Left ventricle myocardium inferior (tissue), 1 donor: ENCODE data around the gene ANAPC10. TPM values are rescaled to one million over a fixed set of nuclear protein-coding genes. Genes with fewer than 3 reads are reported as not detected.

ENCODE experiments used
- DNase-seq: peaks from one replicate; pipeline ENCODE4 v3.0.0-alpha.2; 2020
- H3K27ac ChIP-seq: fragments of 200-600 bp; replicated peaks from 2 replicates; pipeline ENCODE4 v1.8.0; 2021
- H3K27me3 ChIP-seq: fragments of 200-600 bp; 2 replicates; pipeline ENCODE4 v1.8.0; 2021; ENCODE audit warnings: low read depth
- H3K36me3 ChIP-seq: fragments of 200-600 bp; 2 replicates; pipeline ENCODE4 v1.8.0; 2021
- H3K4me1 ChIP-seq: fragments of 200-600 bp; 2 replicates; pipeline ENCODE4 v1.8.0; 2021
- H3K4me3 ChIP-seq: fragments of 200-600 bp; 2 replicates; pipeline ENCODE4 v1.8.0; 2021; ENCODE audit warnings: mild to moderate bottlenecking, moderate library complexity
- H3K9me3 ChIP-seq: fragments of 200-600 bp; replicated peaks from 2 replicates; pipeline ENCODE4 v1.8.0; 2021
- CTCF ChIP-seq: fragments of 200-600 bp; IDR thresholded peaks from 2 replicates; pipeline ENCODE4 v1.8.0; 2021; ENCODE audit warnings: antibody characterized with exemption, mild to moderate bottlenecking, borderline replicate concordance
- intact Hi-C: fragments of 100-400 bp; cut with micrococcal nuclease; formaldehyde crosslinking; loops from one replicate; pipeline ENCODE4 v1.11.0; 2022
- total RNA-seq: library from RNA; stranded (reverse); fragmentation: NEBNext Ultra II Directional; extraction: Animal tissue kit (Norgen Biotek cat#: 25700); gene quantifications from one replicate; pipeline ENCODE4 v1.2.1, GENCODE V29; 2021
- donor health status: DM: no; HTN: yes; CAD: no; lungs with severe emphysema.

ANAPC10 gene
- total RNA-seq, 1 donor from 2014 or later, result 15.4 TPM

- no peak overlapping the region for H3K4me3 ChIP-seq
- H3K36me3 ChIP-seq, result no peaks in the 10 kb centered on the region
- TF ChIP-seq CTCF, result no peak
- H3K9me3 ChIP-seq, result no peaks in the 10 kb centered on the region
- intact Hi-C loops, result no loop called here
- H3K4me1 ChIP-seq, result no peaks in the 10 kb centered on the region
- H3K27ac ChIP-seq, result no peak overlapping the region
- DNase-seq, result no peak
- H3K27me3 ChIP-seq, result no peaks in the 10 kb centered on the region
These were observed 56.6 kb downstream of the ANAPC10 start for GRCh38 chr4:145041378-145041777.

- H3K27me3 ChIP-seq, result no peaks in the 10 kb centered on the region
- no peak overlapping the region for H3K4me3 ChIP-seq
- intact Hi-C loops, result no loop called here
- no peaks in the 10 kb centered on the region for H3K9me3 ChIP-seq
- no peak for TF ChIP-seq CTCF
- H3K36me3 ChIP-seq, result peaks cover 33% of the 10 kb centered on the region
- H3K4me1 ChIP-seq, result no peaks in the 10 kb centered on the region
- no peak overlapping the region for H3K27ac ChIP-seq
- DNase-seq, result no peak
These were observed 62.4 kb downstream of the ANAPC10 start for GRCh38 chr4:145035494-145036136.

- no peak overlapping the region for H3K27ac ChIP-seq
- intact Hi-C loops, result no loop called here
- TF ChIP-seq CTCF, result no peak
These were observed 63.2 kb downstream of the ANAPC10 start for GRCh38 chr4:145034727-145035211.

GRCh38 chr4:145019346-145019745, 78.7 kb downstream of the ANAPC10 start:
- DNase-seq, result no peak
- Histone ChIP-seq H3K4me3 (no peak overlapping the region), H3K27ac (no peak overlapping the region), H3K36me3 (peaks cover 20% of the 10 kb centered on the region), H3K4me1 (no peaks in the 10 kb centered on the region), H3K27me3 (no peaks in the 10 kb centered on the region), H3K9me3 (peaks cover 72% of the 10 kb centered on the region)
- intact Hi-C loops, result no loop called here
- TF ChIP-seq CTCF, result no peak

More at GRCh38 chr4:145034727-145035211, 63.2 kb downstream of the ANAPC10 start:
- no peak overlapping the region for H3K4me3 ChIP-seq
- no peaks in the 10 kb centered on the region for H3K4me1 ChIP-seq
- no peak for DNase-seq
- H3K9me3 ChIP-seq, result no peaks in the 10 kb centered on the region
- peaks cover 34% of the 10 kb centered on the region for H3K36me3 ChIP-seq
- H3K27me3 ChIP-seq, result no peaks in the 10 kb centered on the region

GRCh38 chr4:145014365-145014764, 83.6 kb downstream of the ANAPC10 start:
- no peak for DNase-seq
- Histone ChIP-seq H3K27me3 (no peaks in the 10 kb centered on the region), H3K4me3 (no peak overlapping the region), H3K9me3 (peaks cover 27% of the 10 kb centered on the region), H3K36me3 (peaks cover 7% of the 10 kb centered on the region), H3K4me1 (peaks cover 29% of the 10 kb centered on the region), H3K27ac (no peak overlapping the region)
- no peak for TF ChIP-seq CTCF
- intact Hi-C loops, result no loop called here
